ENCODE measurements around the gene NAALADL2. TPM values are rescaled to one million over a fixed set of nuclear protein-coding genes. Genes with fewer than 3 reads are reported as not detected.

The NAALADL2 gene
- polyA plus RNA-seq, 3 donors, result not detected

DNA sequence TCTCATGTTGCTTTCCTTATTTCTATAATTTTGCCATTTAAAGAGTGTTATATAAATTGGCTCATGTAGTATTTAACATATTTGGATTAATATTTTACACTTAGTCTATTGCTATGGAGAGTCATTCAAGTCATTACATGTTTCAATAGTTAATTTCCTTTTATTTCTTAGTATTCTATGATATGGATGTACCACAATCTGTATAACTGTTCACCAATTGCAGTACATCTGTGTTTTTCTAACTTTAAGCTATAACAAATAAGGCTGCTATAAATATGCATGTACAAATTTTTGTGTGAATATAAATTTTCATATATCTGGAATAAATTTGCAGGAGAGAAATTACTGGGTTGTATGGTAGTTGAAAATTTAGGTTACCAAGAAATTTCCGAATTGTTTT, 993.4 kb downstream of the NAALADL2 start:
- Histone ChIP-seq H3K4me3 (replicated peaks in 1 of 3; ENCODE audit: low read depth in 2 of 3, low read length in 3 of 3) (no peak overlapping the region), H3K79me2 (ENCODE audit: insufficient read depth, low read length) (no peaks in the 10 kb centered on the region), H3K36me3 (replicated peaks in 1 of 2; ENCODE audit: control insufficient read depth in 1 of 2, insufficient read depth in 2 of 2, low read length in 2 of 2) (no peaks in the 10 kb centered on the region), H2AFZ (ENCODE audit: insufficient read depth, low read depth, low read length, poor library complexity, severe bottlenecking) (no peak overlapping the region), H3K4me1 (ENCODE audit: control insufficient read depth in 1 of 2, insufficient read depth in 2 of 2, low read length in 2 of 2) (no peaks in the 10 kb centered on the region), H3K9ac (ENCODE audit: insufficient read depth, low read length, poor library complexity, severe bottlenecking) (no peak overlapping the region), H3K9me3 (replicated peaks in 1 of 2; ENCODE audit: control insufficient read depth in 1 of 2, insufficient read depth in 1 of 2, low read length in 2 of 2) (peaks cover 8 to 9% of the 10 kb centered on the region in 2 donors), H3K27ac (ENCODE audit: low read depth in 1 of 2, low read length in 2 of 2) (no peak overlapping the region), H3K27me3 (ENCODE audit: control insufficient read depth in 2 of 2, insufficient read depth in 2 of 2, low read length in 2 of 2) (no peaks in the 10 kb centered on the region), H3K4me2 (replicated peaks; ENCODE audit: extremely low read depth, low read length, poor library complexity, severe bottlenecking) (no peak overlapping the region), H4K20me1 (ENCODE audit: insufficient read depth, low read length) (no peaks in the 10 kb centered on the region)
- H3K4me3 Mint-ChIP-seq, result no peak overlapping the region
- intact Hi-C loops (cut with micrococcal nuclease), result no loop called here
- peaks cover 0 to 9% (median 2%) of the 10 kb centered on the region in 7 donors for H3K9me3 Mint-ChIP-seq
- DNase-seq, result no peak
- H3K27me3 Mint-ChIP-seq (ENCODE audit: low read depth in 3 of 3), result no peaks in the 10 kb centered on the region
- no peaks in the 10 kb centered on the region for H3K4me1 Mint-ChIP-seq
- H3K36me3 Mint-ChIP-seq, result no peaks in the 10 kb centered on the region
- no CpG with 5 or more reads among the region's 1 CpG for WGBS (ENCODE audit: insufficient coverage)
- no peak overlapping the region for H3K27ac Mint-ChIP-seq
- TF ChIP-seq, protein P1, sequence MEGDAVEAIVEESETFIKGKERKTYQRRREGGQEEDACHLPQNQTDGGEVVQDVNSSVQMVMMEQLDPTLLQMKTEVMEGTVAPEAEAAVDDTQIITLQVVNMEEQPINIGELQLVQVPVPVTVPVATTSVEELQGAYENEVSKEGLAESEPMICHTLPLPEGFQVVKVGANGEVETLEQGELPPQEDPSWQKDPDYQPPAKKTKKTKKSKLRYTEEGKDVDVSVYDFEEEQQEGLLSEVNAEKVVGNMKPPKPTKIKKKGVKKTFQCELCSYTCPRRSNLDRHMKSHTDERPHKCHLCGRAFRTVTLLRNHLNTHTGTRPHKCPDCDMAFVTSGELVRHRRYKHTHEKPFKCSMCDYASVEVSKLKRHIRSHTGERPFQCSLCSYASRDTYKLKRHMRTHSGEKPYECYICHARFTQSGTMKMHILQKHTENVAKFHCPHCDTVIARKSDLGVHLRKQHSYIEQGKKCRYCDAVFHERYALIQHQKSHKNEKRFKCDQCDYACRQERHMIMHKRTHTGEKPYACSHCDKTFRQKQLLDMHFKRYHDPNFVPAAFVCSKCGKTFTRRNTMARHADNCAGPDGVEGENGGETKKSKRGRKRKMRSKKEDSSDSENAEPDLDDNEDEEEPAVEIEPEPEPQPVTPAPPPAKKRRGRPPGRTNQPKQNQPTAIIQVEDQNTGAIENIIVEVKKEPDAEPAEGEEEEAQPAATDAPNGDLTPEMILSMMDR (IDR thresholded peaks at IDR 0.05), result no peak

DNA sequence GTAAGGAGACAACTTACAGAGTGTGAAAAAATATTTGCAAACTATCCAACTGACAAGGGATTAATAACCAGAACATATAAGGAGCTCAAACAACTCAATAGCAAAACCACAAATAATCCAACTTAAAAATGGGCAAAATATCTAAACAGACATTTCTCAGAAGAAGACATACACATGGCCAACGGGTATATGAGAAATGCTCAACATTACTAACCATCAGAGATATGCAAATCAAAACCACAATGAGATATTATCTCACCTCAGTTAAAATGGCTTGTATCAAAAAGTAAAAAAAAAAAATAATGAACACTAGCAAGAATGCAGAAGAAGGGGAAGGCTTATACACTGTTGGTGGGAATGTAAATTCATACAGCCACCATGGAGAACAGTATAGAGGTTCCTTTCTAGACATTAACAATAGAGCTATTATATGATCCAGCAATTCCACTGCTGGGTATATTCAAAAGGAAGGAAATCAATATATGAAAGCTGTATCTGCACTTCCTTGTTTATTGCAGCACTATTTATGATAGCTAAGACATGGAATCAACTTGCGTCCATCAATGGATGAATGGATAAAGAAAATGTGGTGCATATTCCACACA, 998.6 kb downstream of the NAALADL2 start:
- no peaks in the 10 kb centered on the region for H4K20me1 ChIP-seq (ENCODE audit: insufficient read depth, low read length)
- no peaks in the 10 kb centered on the region for H3K27me3 ChIP-seq (ENCODE audit: control insufficient read depth in 2 of 2, insufficient read depth in 2 of 2, low read length in 2 of 2)
- Mint-ChIP-seq H3K36me3 (no peaks in the 10 kb centered on the region), H3K27ac (no peak overlapping the region), H3K4me3 (no peak overlapping the region), H3K9me3 (peaks cover 2 to 15% (median 5%) of the 10 kb centered on the region in 7 donors), H3K4me1 (no peaks in the 10 kb centered on the region), H3K27me3 (ENCODE audit: low read depth in 3 of 3) (no peaks in the 10 kb centered on the region)
- peaks cover 8 to 15% of the 10 kb centered on the region in 2 donors for H3K9me3 ChIP-seq (replicated peaks in 1 of 2; ENCODE audit: control insufficient read depth in 1 of 2, insufficient read depth in 1 of 2, low read length in 2 of 2)
- H3K4me2 ChIP-seq (replicated peaks; ENCODE audit: extremely low read depth, low read length, poor library complexity, severe bottlenecking), result no peak overlapping the region
- no peak for DNase-seq
- WGBS (ENCODE audit: insufficient coverage), result no CpG with 5 or more reads among the region's 2 CpGs
- no peak overlapping the region for H3K4me3 ChIP-seq (replicated peaks in 1 of 3; ENCODE audit: low read depth in 2 of 3, low read length in 3 of 3)
- H3K79me2 ChIP-seq (ENCODE audit: insufficient read depth, low read length), result no peaks in the 10 kb centered on the region
- no peak overlapping the region for H3K9ac ChIP-seq (ENCODE audit: insufficient read depth, low read length, poor library complexity, severe bottlenecking)
- intact Hi-C loops (cut with micrococcal nuclease), result no loop called here
- no peak overlapping the region for H2AFZ ChIP-seq (ENCODE audit: insufficient read depth, low read depth, low read length, poor library complexity, severe bottlenecking)
- H3K36me3 ChIP-seq (replicated peaks in 1 of 2; ENCODE audit: control insufficient read depth in 1 of 2, insufficient read depth in 2 of 2, low read length in 2 of 2), result no peaks in the 10 kb centered on the region
- no peak overlapping the region for H3K27ac ChIP-seq (ENCODE audit: low read depth in 1 of 2, low read length in 2 of 2)
- no peaks in the 10 kb centered on the region for H3K4me1 ChIP-seq (ENCODE audit: control insufficient read depth in 1 of 2, insufficient read depth in 2 of 2, low read length in 2 of 2)
- TF ChIP-seq, protein P1 (IDR thresholded peaks at IDR 0.05), result no peak

Small RNAs within 50 kb of the gene (small RNA-seq; reads per million reads assigned to genes)
- gene MIR4789 (ENCODE audit: insufficient read length, low read depth) (not detected), gene RNU4-91P (ENCODE audit: insufficient read length, low read depth) (0.71 reads per million), gene RNU6-1233P (ENCODE audit: insufficient read length, low read depth) (not detected), gene RNU6-1317P (ENCODE audit: insufficient read length, low read depth) (not detected)

Measured in CD14-positive monocyte (primary cell).